Inferior parietal cortex (tissue), 1 donor: ENCODE results near the gene INSM2.

Experiments used
- DNase-seq: peaks from one replicate; pipeline ENCODE4 v3.0.0-alpha.2; 2016; ENCODE audit errors: extremely low spot score

INSM2 gene

DNA sequence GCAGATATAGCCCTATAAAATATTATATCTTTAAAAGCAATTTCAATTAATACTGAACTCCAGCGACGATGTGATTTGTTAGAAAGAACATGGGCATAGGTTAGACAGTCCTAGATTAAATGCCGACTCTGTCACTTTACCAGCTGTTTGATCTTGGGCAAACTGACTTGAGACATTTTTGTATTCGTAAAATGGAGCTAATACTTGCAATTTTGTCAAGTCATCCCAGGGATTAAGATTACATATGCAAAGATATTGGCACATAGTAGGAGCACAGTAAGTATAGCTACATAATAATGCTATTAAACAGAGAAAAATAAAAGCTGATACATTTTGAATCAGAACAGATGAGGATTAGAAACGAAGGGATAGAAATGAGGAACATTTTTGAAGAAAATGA is 9.0 kb downstream of the INSM2 start:
- no peak for DNase-seq

DNA sequence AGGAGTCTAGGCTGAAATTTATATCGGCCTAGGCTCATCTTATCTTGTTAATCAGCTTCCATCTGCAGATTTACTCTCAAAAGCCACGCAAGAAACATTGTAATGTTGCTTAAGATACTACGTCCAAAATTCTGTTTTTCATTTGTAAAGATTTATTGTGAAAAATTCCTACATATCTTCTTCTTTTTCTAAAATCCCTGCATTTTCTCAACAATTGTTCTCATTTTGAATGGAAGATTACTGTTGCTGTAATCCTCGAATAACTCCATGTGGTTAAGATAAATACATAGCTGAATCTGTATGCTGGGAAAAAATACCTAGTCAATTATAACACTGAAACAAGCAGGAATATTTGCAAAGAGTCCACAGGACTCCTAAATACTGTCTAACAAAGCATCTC is 15.6 kb downstream of the INSM2 start:
- no peak for DNase-seq

DNA sequence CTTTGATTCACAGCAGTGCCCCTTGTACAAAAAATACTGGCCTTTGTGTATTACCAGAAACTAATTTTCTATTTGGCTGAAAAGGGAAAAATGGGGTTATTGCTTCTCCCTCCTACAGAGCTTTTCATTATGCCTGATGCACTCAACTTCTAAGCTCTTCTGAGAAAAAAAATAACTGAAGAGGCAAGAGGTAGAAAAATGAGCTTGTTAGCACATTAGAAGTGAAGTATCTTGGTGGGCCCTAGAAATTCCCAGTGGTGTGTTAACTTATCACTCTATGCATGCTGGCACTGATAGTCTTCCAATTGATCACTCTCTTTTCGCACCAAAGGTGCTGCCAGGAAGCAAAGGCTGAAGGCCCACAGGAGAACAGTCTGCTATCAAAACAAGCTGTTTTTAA is 17.1 kb downstream of the INSM2 start:
- no peak for DNase-seq

DNA sequence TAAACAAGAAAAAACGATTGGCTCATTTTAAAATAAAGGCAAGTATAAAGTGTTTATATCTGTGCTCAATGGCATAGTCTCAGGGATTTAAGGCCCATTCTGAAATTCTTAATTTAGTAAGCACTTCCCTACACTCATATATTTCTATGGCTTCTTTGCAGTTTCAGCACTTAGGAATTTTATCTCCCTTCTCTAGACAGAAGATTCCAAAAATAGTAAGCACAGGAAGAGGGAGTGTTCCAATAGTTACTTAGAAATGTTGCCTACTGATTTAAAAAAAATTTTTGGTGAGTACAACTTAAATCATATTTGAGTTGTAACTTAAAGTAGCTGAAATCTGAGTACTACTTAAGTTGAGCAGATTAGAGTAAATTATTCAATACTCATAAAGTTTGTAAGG is 19.8 kb downstream of the INSM2 start:
- DNase-seq: no peak

DNA sequence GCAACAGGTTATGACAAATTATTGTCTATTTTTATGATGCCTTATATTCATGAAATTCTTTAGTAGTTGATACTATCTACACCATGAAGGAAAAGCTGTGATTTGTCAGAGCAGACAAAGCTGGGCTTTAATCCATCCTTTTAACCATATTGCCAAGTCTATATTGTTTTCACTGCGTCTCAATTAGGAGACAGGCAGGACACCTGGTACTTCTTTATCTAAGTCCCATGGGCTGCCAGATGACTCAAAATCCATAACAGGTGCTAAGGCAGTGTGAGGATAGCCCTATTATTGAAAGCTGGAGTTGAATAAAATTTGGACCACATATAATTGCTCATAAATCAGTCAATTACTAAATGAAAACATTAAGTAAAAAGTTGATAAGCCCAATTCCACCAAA is 22.6 kb downstream of the INSM2 start:
- DNase-seq: no peak

DNA sequence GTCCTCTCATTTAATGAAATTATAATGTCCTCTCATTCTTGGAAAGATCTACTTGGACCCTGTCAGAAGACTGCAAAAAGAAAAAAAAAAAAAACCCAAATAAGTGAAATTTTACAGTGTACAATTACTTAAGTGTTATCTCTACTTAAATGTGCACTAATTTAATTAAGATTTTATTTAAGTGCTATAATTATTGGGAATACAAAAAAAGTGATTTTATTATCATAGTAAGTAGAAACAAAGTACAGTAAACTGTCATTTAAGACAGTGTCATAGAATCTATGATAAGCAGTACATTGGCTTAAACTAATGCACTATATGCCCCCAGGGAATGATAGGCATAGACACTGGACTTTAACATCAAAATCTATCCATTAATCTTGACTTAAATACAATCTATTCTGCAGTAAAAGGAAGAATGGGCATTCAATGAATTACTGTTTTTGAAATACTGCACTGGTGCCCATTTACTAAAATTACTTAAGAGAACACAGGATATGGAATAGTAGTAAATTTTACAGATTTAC is 23.3 kb downstream of the INSM2 start:
- DNase-seq: no peak

GRCh38 chr14:35558680-35559079 is 24.7 kb downstream of the INSM2 start:
- peak; percentile 61 for DNase-seq

GRCh38 chr14:35565871-35566464 is 32.0 kb downstream of the INSM2 start:
- DNase-seq: no peak

- no peak for DNase-seq
Observed at GRCh38 chr14:35571598-35571997, 37.6 kb downstream of the INSM2 start.

GRCh38 chr14:35573911-35574310 is 39.9 kb downstream of the INSM2 start:
- DNase-seq: no peak

DNA sequence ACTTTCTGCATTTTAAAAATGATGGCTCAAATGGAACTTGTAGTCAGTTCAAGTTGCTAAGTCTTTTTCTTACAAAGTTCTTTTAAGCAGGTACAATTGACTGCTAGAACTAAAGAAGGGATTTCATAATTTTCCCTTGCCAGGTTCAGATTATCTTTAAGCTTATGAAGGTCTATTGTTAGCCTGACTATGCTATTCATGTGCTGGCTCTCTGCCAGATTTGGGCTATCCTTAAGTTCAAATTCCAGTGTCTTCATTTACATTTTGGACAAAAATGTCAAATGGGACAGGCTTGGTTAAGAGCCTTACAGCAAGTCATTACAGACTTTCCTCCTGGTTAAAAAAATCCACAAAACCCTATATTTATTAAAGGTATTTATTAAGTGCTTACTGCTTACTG is 42.3 kb downstream of the INSM2 start:
- DNase-seq: no peak

GRCh38 chr14:35576856-35577255 is 42.9 kb downstream of the INSM2 start:
- no peak for DNase-seq

DNA sequence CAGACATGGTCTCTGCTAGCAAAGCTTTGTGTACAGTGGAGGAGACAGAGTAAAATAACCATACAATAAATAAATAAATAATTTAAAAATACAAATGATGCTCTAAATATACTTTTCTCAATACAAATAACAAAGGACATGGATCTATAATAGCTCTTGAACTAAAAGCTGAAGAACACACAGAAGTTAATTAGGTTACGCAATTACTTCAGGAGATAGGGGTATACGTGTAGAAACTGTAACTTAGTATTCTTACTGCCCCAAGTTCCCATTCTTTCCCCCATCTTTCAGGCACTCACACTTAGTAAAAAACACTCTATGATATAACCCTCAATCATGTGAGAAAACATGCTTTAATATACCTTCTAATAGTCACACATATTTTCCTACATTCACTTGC is 44.2 kb downstream of the INSM2 start:
- no peak for DNase-seq

DNA sequence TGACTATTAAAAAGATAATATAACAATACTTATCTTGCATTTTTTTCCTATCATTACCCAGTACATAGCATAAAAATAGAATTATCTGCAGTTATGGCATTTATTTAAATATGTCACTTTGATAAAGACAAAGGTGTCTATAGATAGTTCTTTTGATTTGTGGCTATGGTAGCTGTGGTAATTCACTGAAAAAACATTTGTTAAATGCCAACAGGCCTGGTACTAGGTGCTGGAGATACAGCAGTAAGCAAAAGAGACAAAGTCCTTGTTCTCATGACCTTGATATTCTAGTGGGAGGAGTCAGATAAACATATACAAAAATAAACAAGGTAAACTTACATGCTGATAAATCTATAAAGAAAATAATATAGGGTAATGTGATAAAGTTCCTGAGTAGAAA is 44.7 kb downstream of the INSM2 start:
- DNase-seq: no peak
